Left lung (tissue), 10 donors: ENCODE results near the gene ABCA13. TPM values are rescaled to one million over a fixed set of nuclear protein-coding genes. Genes with fewer than 3 reads are reported as not detected.
A peak's percentile ranks its signal among the peaks of the same experiment; 100 is the strongest.

Experiments
- ATAC-seq: fragments of 200-7000 bp; cut with Tn5 transposase; one replicate; pipeline ENCODE4 v1.9.1; 2020; ENCODE audit warnings: moderate library complexity
- DNase-seq, 4 donors: peaks; one replicate each; pipeline ENCODE4 v3.0.0-alpha.2; 2013 to 2020
- H3K27ac ChIP-seq, 2 donors: fragments of 200-600 bp; sonication (generic) in 1 of 2; one replicate each; pipeline versions ENCODE4 v1.5.0 to v1.8.0; 2020 to 2021
- H3K27me3 ChIP-seq, 2 donors: fragments of 200-600 bp; sonication (generic) in 1 of 2; one replicate each; pipeline versions ENCODE4 v1.5.0 to v1.8.0; 2020 to 2021
- H3K36me3 ChIP-seq, 2 donors: fragments of 200-600 bp; sonication (generic) in 1 of 2; one replicate each; pipeline versions ENCODE4 v1.5.0 to v1.8.0; 2020 to 2021
- H3K4me1 ChIP-seq, 2 donors: fragments of 200-600 bp; one replicate each; pipeline ENCODE4 v1.8.0; 2021
- H3K4me3 ChIP-seq, 2 donors: fragments of 200-600 bp; sonication (generic) in 1 of 2; one replicate each; pipeline versions ENCODE4 v1.5.0 to v1.8.0; 2020 to 2021; ENCODE audit warnings: mild to moderate bottlenecking in 1 of 2
- H3K9me3 ChIP-seq, 2 donors: fragments of 200-600 bp; sonication (generic) in 1 of 2; one replicate each; pipeline versions ENCODE4 v1.5.0 to v1.8.0; 2020 to 2021
- intact Hi-C, 2 donors: fragments of 100-400 bp; cut with DNase I; formaldehyde crosslinking; loops; one replicate each; pipeline versions ENCODE4 v1.11.2 to v1.14.2; 2022
- polyA plus RNA-seq, 6 donors: library from polyadenylated mRNA; unstranded; fragments of 120-200 nt; gene quantifications; one replicate each; pipeline ENCODE4 v1.2.1, GENCODE V29; 2013; ENCODE audit not compliant: insufficient read length in 6 of 6
- total RNA-seq, 2 donors: library from RNA; stranded (reverse); fragmentation: NEBNext Ultra II Directional; extraction: Animal tissue kit (Norgen Biotek cat#: 25700); gene quantifications; one replicate each; pipeline ENCODE4 v1.2.1, GENCODE V29; 2021
- TF ChIP-seq, protein P1 (sequence below), 2 donors: fragments of 200-600 bp; sonication (generic) in 1 of 2; IDR thresholded peaks; one replicate each; pipeline versions ENCODE4 v1.5.0 to v1.8.0; 2021; ENCODE audit warnings: antibody characterized with exemption in 2 of 2
- donor health status: DM: no; HTN: yes; CAD: no.
- donor health status: DM: no; HTN: no; CAD: no.

The ABCA13 gene
- total and polyA plus RNA-seq, 8 donors, result 0.55 to 2.9 (median 1.7) TPM

DNA sequence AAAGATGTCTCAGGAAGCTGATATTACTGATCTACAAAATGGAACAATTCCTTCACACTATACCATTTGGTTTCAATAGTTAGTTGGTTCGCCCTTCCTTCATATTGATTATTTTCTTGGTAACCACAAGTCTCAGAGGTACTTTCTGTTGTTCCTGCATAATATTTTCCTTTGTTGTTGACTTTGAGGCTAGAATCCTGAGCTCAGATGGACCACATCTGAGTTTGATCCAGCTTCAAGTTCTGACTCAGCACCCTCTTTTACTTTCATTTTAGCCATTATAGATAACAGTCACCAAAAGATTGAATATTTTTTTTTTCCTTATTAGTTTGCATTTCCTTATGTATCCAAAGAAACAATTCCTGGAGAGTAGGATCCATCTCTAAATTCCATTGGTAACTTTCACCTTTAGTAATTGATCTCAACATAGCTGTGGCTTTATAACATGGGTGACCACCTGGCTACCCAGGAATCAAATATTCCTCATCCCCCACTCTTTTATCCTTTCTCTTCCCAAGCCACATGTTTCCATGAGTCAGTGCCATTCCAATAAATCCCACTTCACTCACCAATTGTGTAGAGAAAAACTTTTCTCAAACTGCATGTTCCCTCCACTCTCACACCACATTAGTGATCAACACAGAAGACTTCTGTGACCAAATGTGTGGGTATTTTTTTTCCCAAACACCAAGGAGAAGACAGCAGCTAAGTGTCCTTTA lies 9.7 kb upstream of the ABCA13 start:
- intact Hi-C loops, result no loop called here
- H3K4me3 ChIP-seq, result no peak overlapping the region
- no peaks in the 10 kb centered on the region for H3K27me3 ChIP-seq
- no peak overlapping the region for H3K27ac ChIP-seq
- H3K36me3 ChIP-seq, result no peaks in the 10 kb centered on the region
- ATAC-seq (no peak), DNase-seq (no peak)
- no peaks in the 10 kb centered on the region for H3K4me1 ChIP-seq
- TF ChIP-seq, protein P1, sequence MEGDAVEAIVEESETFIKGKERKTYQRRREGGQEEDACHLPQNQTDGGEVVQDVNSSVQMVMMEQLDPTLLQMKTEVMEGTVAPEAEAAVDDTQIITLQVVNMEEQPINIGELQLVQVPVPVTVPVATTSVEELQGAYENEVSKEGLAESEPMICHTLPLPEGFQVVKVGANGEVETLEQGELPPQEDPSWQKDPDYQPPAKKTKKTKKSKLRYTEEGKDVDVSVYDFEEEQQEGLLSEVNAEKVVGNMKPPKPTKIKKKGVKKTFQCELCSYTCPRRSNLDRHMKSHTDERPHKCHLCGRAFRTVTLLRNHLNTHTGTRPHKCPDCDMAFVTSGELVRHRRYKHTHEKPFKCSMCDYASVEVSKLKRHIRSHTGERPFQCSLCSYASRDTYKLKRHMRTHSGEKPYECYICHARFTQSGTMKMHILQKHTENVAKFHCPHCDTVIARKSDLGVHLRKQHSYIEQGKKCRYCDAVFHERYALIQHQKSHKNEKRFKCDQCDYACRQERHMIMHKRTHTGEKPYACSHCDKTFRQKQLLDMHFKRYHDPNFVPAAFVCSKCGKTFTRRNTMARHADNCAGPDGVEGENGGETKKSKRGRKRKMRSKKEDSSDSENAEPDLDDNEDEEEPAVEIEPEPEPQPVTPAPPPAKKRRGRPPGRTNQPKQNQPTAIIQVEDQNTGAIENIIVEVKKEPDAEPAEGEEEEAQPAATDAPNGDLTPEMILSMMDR (IDR thresholded peaks at IDR 0.05), result no peak
- peaks cover 0 to 6% of the 10 kb centered on the region in 2 donors for H3K9me3 ChIP-seq

GRCh38 chr7:48165157-48165556 lies 6.1 kb upstream of the ABCA13 start:
- no peak overlapping the region for H3K27ac ChIP-seq
- H3K27me3 ChIP-seq, result no peaks in the 10 kb centered on the region
- H3K4me1 ChIP-seq, result peaks cover 0 to 3% of the 10 kb centered on the region in 2 donors
- ATAC-seq (no peak), DNase-seq (no peak)
- TF ChIP-seq, protein P1 (IDR thresholded peaks at IDR 0.05), result no peak
- H3K36me3 ChIP-seq, result no peaks in the 10 kb centered on the region
- intact Hi-C loops, result no loop called here
- no peak overlapping the region for H3K4me3 ChIP-seq
- peaks cover 0 to 6% of the 10 kb centered on the region in 2 donors for H3K9me3 ChIP-seq

DNA sequence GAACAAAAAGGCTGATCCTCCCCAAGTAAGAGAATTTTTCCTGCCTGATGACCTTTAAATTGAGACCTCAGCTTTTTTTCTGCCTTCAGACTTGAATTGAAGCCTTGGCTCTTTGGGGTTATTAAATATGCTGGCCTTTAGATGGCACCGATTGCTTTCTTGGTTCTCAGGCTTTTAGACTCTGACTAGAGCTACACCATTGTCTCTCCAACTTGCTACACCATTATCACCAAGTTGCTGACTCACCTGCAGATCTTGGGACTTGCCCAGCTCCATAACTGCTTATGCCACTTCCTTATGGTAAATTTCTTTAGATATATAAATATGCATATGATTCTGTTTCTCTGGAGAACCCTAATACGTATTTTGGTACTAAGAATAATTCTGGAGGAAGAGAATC lies 3.1 kb upstream of the ABCA13 start:
- ATAC-seq (peak; percentile 45), DNase-seq (no peak)
- H3K9me3 ChIP-seq, result peaks cover 0 to under 1% of the 10 kb centered on the region in 2 donors
- no peaks in the 10 kb centered on the region for H3K36me3 ChIP-seq
- H3K4me3 ChIP-seq, result no peak overlapping the region
- no peak overlapping the region for H3K27ac ChIP-seq
- TF ChIP-seq, protein P1 (IDR thresholded peaks at IDR 0.05), result no peak
- no peaks in the 10 kb centered on the region for H3K27me3 ChIP-seq
- H3K4me1 ChIP-seq, result peaks cover 0 to 11% of the 10 kb centered on the region in 2 donors
- intact Hi-C loops, result no loop called here

DNA sequence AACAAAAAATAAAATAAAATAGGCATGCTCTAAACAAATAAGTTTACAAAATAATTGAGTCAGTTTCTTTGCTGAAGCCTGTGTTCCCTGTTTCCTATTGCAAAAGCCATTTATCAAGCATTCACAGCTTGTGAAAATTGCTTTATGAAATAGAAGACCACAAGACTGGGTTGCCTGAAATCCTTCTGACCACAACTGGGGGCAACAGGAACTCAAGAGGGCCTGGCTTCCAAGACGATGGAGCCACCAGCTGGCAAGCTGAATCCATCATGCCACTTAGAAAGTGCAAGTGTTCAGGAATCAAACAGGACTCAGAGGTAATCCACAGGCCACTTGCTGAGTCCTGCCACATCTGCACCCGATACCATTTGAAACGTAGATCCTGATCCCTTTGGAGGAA lies 752 bp upstream of the ABCA13 start:
- peaks cover 0 to 11% of the 10 kb centered on the region in 2 donors for H3K4me1 ChIP-seq
- H3K36me3 ChIP-seq, result no peaks in the 10 kb centered on the region
- ATAC-seq (no peak), DNase-seq (no peak)
- H3K4me3 ChIP-seq, result no peak overlapping the region
- intact Hi-C loops, result no loop called here
- H3K27me3 ChIP-seq, result no peaks in the 10 kb centered on the region
- no peaks in the 10 kb centered on the region for H3K9me3 ChIP-seq
- peak overlapping the region in 1 of 2 donors; percentile 47 for H3K27ac ChIP-seq
- TF ChIP-seq, protein P1 (IDR thresholded peaks at IDR 0.05), result no peak

GRCh38 chr7:48173313-48173712 lies 2.1 kb downstream of the ABCA13 start:
- no peaks in the 10 kb centered on the region for H3K27me3 ChIP-seq
- no peak overlapping the region for H3K27ac ChIP-seq
- H3K36me3 ChIP-seq, result no peaks in the 10 kb centered on the region
- intact Hi-C loops, result no loop called here
- no peaks in the 10 kb centered on the region for H3K9me3 ChIP-seq
- H3K4me3 ChIP-seq, result no peak overlapping the region
- DNase-seq, result no peak
- TF ChIP-seq, protein P1 (IDR thresholded peaks at IDR 0.05), result no peak
- ATAC-seq, result no peak
- H3K4me1 ChIP-seq, result peaks cover 0 to 11% of the 10 kb centered on the region in 2 donors
